NK-92 (cell line): ENCODE results near the gene NT5C1A.

Experiments
- DNase-seq: peaks from one replicate; lab custom pipeline; 2025; ENCODE audit not compliant: unreplicated experiment; lab: John Stamatoyannopoulos, UW

Gene NT5C1A

DNA sequence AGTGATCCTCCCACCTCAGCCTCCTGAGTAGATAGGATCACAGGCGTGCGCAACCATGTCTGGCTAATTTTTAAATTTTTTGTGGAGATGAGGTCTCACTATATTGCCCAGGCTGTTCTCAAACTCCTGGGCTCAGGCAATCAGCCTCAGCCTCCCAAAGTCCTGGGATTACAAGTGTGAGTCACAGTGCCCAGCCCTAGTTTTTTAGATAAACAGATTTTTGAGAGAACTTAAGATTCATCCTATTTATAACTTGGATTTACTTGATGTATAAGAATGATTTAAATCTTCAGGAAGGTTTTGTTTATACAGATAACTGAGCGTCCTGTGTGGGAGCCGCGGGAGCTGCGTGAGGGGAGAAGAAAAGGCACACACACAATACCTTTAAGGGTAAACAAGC lies 58.7 kb downstream of the NT5C1A start:
- DNase-seq: no peak

DNA sequence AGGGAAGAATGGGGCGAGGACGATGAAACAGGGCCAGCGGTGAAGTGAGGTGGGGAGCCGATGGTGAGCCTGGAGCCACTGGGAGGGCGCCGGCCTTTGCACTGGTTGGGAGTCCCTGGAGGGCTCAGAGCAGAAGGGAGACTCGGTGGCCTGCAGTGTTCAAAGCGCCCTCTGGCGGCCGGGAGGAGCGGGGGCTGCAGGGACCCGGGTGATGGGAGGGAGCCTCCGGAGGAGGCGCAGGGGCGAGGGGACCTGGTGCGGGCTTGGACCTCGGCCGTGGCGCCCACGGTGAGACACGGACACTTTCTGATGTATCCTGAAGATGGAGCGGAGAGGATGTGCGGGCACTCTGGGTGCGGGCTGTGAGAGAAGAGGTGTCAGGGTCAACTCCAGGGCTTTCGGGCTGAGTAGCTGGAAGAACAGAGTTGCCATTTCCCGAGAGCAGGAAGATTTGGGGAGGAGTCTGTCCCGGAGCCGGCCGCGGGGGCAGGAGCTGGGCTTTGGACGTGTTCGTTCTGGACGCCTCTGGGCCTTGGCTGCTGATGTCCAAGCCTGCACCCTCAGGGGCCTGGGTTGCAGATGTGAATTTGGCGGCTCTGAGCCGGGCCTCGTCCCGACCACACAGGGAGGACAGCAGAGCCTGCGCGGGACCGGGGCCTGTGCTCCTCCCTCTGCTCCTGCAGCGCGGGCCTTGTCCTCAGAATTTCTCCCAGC lies 62.1 kb downstream of the NT5C1A start:
- DNase-seq: no peak
